ENCODE measurements around the gene IRAK3. TPM values are rescaled to one million over a fixed set of nuclear protein-coding genes. Genes with fewer than 3 reads are reported as not detected.

The IRAK3 gene
- total and polyA plus RNA-seq, 2 experiments from 2014 or later: 0.53 to 1.8 TPM

DNA sequence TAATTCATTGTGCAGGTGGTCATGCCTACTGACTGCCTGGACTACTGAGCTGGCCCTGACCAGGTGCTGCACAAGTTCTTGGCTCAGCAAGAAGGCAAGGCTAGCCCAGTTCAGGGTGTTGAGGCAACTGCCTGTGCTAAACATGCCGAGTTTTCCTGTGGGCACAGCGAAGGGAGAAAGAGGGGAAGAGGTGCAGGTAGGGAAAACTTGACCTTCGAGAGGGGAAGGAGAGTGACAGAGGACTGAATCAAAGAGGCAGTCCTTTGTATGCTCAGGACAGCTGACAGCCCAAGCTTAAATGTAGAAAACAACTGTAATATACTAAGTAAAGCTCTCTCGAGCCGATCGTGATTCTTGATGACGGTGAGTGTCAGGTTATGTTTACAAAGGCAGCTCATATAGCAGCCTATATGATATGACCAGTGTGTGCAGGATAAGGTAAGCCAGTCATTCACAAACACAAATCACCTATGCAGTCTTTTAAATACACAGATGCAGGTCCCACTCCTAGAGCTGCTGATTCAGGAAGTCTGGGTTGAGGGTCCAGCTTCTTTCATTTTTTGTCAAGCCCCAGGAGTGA is 2.6 kb downstream of the IRAK3 start (continued):
- TF ChIP-seq, protein P1, sequence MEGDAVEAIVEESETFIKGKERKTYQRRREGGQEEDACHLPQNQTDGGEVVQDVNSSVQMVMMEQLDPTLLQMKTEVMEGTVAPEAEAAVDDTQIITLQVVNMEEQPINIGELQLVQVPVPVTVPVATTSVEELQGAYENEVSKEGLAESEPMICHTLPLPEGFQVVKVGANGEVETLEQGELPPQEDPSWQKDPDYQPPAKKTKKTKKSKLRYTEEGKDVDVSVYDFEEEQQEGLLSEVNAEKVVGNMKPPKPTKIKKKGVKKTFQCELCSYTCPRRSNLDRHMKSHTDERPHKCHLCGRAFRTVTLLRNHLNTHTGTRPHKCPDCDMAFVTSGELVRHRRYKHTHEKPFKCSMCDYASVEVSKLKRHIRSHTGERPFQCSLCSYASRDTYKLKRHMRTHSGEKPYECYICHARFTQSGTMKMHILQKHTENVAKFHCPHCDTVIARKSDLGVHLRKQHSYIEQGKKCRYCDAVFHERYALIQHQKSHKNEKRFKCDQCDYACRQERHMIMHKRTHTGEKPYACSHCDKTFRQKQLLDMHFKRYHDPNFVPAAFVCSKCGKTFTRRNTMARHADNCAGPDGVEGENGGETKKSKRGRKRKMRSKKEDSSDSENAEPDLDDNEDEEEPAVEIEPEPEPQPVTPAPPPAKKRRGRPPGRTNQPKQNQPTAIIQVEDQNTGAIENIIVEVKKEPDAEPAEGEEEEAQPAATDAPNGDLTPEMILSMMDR (conservative IDR thresholded peaks at IDR 0.05; ENCODE audit: low read depth in 2 of 2): no peak
- no peak for TF ChIP-seq POLR2AphosphoS5 (IDR thresholded peaks at IDR 0.05; ENCODE audit: low read depth)
- TF ChIP-seq ZNF114 (CRISPR knock-in tag; IDR thresholded peaks at IDR 0.05): no peak
- no peak for TF ChIP-seq CREB1 (CRISPR knock-in tag; IDR thresholded peaks at IDR 0.05; ENCODE audit: low read depth)
- no peak for TF ChIP-seq EZH2phosphoT487 (IDR thresholded peaks at IDR 0.05; ENCODE audit: unreplicated experiment)
- TF ChIP-seq, protein P2, sequence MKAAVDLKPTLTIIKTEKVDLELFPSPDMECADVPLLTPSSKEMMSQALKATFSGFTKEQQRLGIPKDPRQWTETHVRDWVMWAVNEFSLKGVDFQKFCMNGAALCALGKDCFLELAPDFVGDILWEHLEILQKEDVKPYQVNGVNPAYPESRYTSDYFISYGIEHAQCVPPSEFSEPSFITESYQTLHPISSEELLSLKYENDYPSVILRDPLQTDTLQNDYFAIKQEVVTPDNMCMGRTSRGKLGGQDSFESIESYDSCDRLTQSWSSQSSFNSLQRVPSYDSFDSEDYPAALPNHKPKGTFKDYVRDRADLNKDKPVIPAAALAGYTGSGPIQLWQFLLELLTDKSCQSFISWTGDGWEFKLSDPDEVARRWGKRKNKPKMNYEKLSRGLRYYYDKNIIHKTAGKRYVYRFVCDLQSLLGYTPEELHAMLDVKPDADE (IDR thresholded peaks at IDR 0.05): no peak
- no peak for TF ChIP-seq ZNF331 (CRISPR knock-in tag; IDR thresholded peaks at IDR 0.05; ENCODE audit: low read depth)
- no peak for TF ChIP-seq STAT1 (IDR thresholded peaks at IDR 0.05; ENCODE audit: unreplicated experiment)
- TF ChIP-seq NANOG (IDR thresholded peaks at IDR 0.05; ENCODE audit: borderline replicate concordance): no peak
- TF ChIP-seq JUNB (IDR thresholded peaks at IDR 0.05; ENCODE audit: unreplicated experiment): no peak

DNA sequence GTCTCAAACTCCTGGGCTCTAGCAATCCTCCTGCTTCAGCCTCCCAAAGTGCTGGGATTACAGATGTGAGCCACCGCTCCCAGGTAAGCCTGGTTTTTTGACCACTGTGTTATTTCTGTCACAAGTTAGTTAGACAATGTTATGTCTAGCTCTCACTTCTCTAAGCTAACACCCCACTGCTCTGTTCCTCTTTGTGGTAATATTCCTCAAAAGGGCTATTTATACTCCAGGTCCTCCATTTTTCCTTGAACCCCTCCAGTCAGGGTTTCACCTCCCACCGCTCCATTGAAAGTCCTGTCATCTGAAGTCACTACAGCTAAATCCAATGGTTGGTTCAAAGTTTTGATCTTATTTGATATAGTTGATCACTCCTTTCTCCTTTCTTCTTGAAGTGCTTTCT is 5.1 kb downstream of the IRAK3 start:
- TF ChIP-seq, protein P2 (IDR thresholded peaks at IDR 0.05): no peak
- TF ChIP-seq CREB1 (CRISPR knock-in tag; IDR thresholded peaks at IDR 0.05; ENCODE audit: low read depth) (no peak), STAT1 (IDR thresholded peaks at IDR 0.05; ENCODE audit: unreplicated experiment) (no peak), JUNB (IDR thresholded peaks at IDR 0.05; ENCODE audit: unreplicated experiment) (no peak), EZH2phosphoT487 (IDR thresholded peaks at IDR 0.05; ENCODE audit: unreplicated experiment) (no peak), NANOG (IDR thresholded peaks at IDR 0.05; ENCODE audit: borderline replicate concordance) (no peak), EZH2 (IDR thresholded peaks at IDR 0.05; ENCODE audit: low read depth, unreplicated experiment) (no peak)
- TF ChIP-seq, protein P3, sequence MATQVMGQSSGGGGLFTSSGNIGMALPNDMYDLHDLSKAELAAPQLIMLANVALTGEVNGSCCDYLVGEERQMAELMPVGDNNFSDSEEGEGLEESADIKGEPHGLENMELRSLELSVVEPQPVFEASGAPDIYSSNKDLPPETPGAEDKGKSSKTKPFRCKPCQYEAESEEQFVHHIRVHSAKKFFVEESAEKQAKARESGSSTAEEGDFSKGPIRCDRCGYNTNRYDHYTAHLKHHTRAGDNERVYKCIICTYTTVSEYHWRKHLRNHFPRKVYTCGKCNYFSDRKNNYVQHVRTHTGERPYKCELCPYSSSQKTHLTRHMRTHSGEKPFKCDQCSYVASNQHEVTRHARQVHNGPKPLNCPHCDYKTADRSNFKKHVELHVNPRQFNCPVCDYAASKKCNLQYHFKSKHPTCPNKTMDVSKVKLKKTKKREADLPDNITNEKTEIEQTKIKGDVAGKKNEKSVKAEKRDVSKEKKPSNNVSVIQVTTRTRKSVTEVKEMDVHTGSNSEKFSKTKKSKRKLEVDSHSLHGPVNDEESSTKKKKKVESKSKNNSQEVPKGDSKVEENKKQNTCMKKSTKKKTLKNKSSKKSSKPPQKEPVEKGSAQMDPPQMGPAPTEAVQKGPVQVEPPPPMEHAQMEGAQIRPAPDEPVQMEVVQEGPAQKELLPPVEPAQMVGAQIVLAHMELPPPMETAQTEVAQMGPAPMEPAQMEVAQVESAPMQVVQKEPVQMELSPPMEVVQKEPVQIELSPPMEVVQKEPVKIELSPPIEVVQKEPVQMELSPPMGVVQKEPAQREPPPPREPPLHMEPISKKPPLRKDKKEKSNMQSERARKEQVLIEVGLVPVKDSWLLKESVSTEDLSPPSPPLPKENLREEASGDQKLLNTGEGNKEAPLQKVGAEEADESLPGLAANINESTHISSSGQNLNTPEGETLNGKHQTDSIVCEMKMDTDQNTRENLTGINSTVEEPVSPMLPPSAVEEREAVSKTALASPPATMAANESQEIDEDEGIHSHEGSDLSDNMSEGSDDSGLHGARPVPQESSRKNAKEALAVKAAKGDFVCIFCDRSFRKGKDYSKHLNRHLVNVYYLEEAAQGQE (IDR thresholded peaks at IDR 0.05; ENCODE audit: unreplicated experiment): no peak
- TF ChIP-seq, protein P1 (conservative IDR thresholded peaks at IDR 0.05; ENCODE audit: low read depth in 2 of 2): no peak
- no peaks in the 10 kb centered on the region for H3K36me3 ChIP-seq (ENCODE audit: insufficient read depth)
- H3K9me2 ChIP-seq (ENCODE audit: insufficient read depth): no peaks in the 10 kb centered on the region
- H3K4me3 ChIP-seq: no peak overlapping the region
- no peaks in the 10 kb centered on the region for H3F3A ChIP-seq (replicated peaks; ENCODE audit: low read depth)
- peaks cover 29% of the 10 kb centered on the region for H3K4me1 ChIP-seq (ENCODE audit: insufficient read depth)
- no peak overlapping the region for H3K4me2 ChIP-seq
- no peaks in the 10 kb centered on the region for H4K20me1 ChIP-seq (replicated peaks; ENCODE audit: insufficient read depth)
- no peak overlapping the region for H3K27ac Mint-ChIP-seq
- no peak for ATAC-seq
- no peak overlapping the region for H3K4me3 Mint-ChIP-seq
- H3K27ac ChIP-seq (ENCODE audit: low read depth): no peak overlapping the region
- no peaks in the 10 kb centered on the region for H3K36me3 Mint-ChIP-seq (ENCODE audit: low read depth)
- no peak for DNase-seq (ENCODE audit: low spot score)
- H3K9me3 Mint-ChIP-seq: no peaks in the 10 kb centered on the region
- H3K79me2 ChIP-seq (replicated peaks; ENCODE audit: insufficient read depth): no peaks in the 10 kb centered on the region
- H3K4me1 Mint-ChIP-seq: peaks cover 22% of the 10 kb centered on the region
- H2AFZ ChIP-seq: no peak overlapping the region
- H3K27me3 ChIP-seq (ENCODE audit: insufficient read depth): peaks cover 20% of the 10 kb centered on the region
- H3K27me3 Mint-ChIP-seq (ENCODE audit: insufficient read depth, low read depth, poor library complexity): peaks cover 24% of the 10 kb centered on the region
